H1 (cell line): Measurements from ENCODE around the gene MRPS16. TPM values are rescaled to one million over a fixed set of nuclear protein-coding genes. Genes with fewer than 3 reads are reported as not detected.

Experiments used
- CTCF ChIA-PET: fragments of 300-600 bp; sonication (Branson Sonifier 250); formaldehyde crosslinking; loops from one replicate; lab custom pipeline; 2021; ENCODE audit not compliant: partially characterized antibody; lab: Charles Lee
- POLR2A ChIA-PET: fragments of 300-600 bp; sonication (Branson Sonifier 250); formaldehyde crosslinking; loops from one replicate; lab custom pipeline; 2021; ENCODE audit warnings: inconsistent platforms; ENCODE audit not compliant: partially characterized antibody; lab: Charles Lee
- DNase-seq, 2 experiments: peaks; one replicate each; pipeline versions ENCODE4 v3.0.0 to v3.0.0-alpha.2; 2010 to 2022; ENCODE audit warnings: low spot score in 2 of 2, low read depth in 1 of 2, mixed read lengths in 1 of 2
- FAIRE-seq: peaks from 2 replicates; lab custom pipeline; 2011; peaks lifted over from hg19 to GRCh38; lab: Jason Lieb, UNC
- H2AFZ ChIP-seq: 2 replicates; pipeline ENCODE4 v1.8.1; 2012; ENCODE audit warnings: low read length, inconsistent platforms
- H2AK5ac ChIP-seq: 2 replicates; pipeline ENCODE4 v1.6.1; 2013; ENCODE audit warnings: low read depth, low read length
- H2BK120ac ChIP-seq: replicated peaks from 2 replicates; pipeline ENCODE3; 2013; ENCODE audit warnings: low read depth, low read length, inconsistent platforms
- H2BK12ac ChIP-seq: 2 replicates; pipeline ENCODE4 v1.6.1; 2013; ENCODE audit warnings: low read depth, low read length
- H2BK15ac ChIP-seq: 2 replicates; pipeline ENCODE4 v1.6.1; 2013; ENCODE audit warnings: low read length
- H2BK20ac ChIP-seq: 2 replicates; pipeline ENCODE4 v1.6.1; 2013; ENCODE audit warnings: low read length
- H2BK5ac ChIP-seq: 2 replicates; pipeline ENCODE4 v1.6.1; 2013; ENCODE audit warnings: low read depth, low read length
- H3K14ac ChIP-seq: 2 replicates; pipeline ENCODE4 v1.6.1; 2013; ENCODE audit warnings: inconsistent platforms; ENCODE audit not compliant: insufficient read length
- H3K18ac ChIP-seq: 2 replicates; pipeline ENCODE4 v1.6.1; 2013; ENCODE audit warnings: low read length; ENCODE audit errors: extremely low read depth
- H3K23ac ChIP-seq: 2 replicates; pipeline ENCODE4 v1.6.1; 2013; ENCODE audit warnings: inconsistent platforms; ENCODE audit not compliant: insufficient read length
- H3K23me2 ChIP-seq: 2 replicates; pipeline ENCODE4 v1.6.1; 2013; ENCODE audit warnings: low read depth, low read length
- H3K27ac ChIP-seq: 2 replicates; pipeline ENCODE4 v1.6.1; 2011; ENCODE audit warnings: low read depth, low read length, inconsistent platforms
- H3K27me3 ChIP-seq, 4 experiments: replicated peaks in 1 of 4; 1 replicate in 1 of 4; 2 replicates in 3 of 4; pipeline versions ENCODE4 v1.6.1 to v1.8.1; 2011 to 2013; ENCODE audit warnings: low read length in 3 of 4, mild to moderate bottlenecking in 3 of 4, inconsistent platforms in 2 of 4, mixed read lengths in 2 of 4, moderate library complexity in 1 of 4; ENCODE audit not compliant: control insufficient read depth in 3 of 4, insufficient read depth in 3 of 4; ENCODE audit errors: extremely low read depth in 1 of 4
- H3K36me3 ChIP-seq, 4 experiments: 2 replicates each; pipeline versions ENCODE4 v1.6.1 to v1.8.1; 2011 to 2013; ENCODE audit warnings: mild to moderate bottlenecking in 4 of 4, low read length in 3 of 4, moderate library complexity in 2 of 4, control low read depth in 1 of 4, inconsistent platforms in 1 of 4; ENCODE audit not compliant: insufficient read depth in 4 of 4, control insufficient read depth in 2 of 4
- H3K4ac ChIP-seq: replicated peaks from 2 replicates; pipeline ENCODE3; 2013; ENCODE audit warnings: low read length, low read depth, mixed read lengths, inconsistent platforms; ENCODE audit not compliant: insufficient read length
- H3K4me1 ChIP-seq, 4 experiments: replicated peaks in 1 of 4; 1 replicate in 1 of 4; 2 replicates in 3 of 4; pipeline versions ENCODE4 v1.6.1 to v1.8.1; 2011 to 2013; ENCODE audit warnings: low read length in 3 of 4, inconsistent platforms in 2 of 4, mixed read lengths in 1 of 4; ENCODE audit not compliant: insufficient read depth in 4 of 4, control insufficient read depth in 3 of 4
- H3K4me2 ChIP-seq, 2 experiments: 2 replicates each; pipeline versions ENCODE4 v1.6.1 to v1.8.1; 2011 to 2013; ENCODE audit warnings: low read depth in 2 of 2, low read length in 2 of 2, control low read depth in 1 of 2, inconsistent platforms in 1 of 2, mild to moderate bottlenecking in 1 of 2; ENCODE audit not compliant: insufficient read depth in 1 of 2
- H3K4me3 ChIP-seq, 4 experiments: fragments of 200-600, 300-600 bp in 1 of 4; sonication (generic), shearing (Covaris generic), sonication (Bioruptor Twin) in 1 of 4; 2 replicates each; pipeline versions ENCODE4 v1.5.1 to v1.8.1; 2011 to 2016; ENCODE audit warnings: low read length in 4 of 4, low read depth in 3 of 4, control low read depth in 2 of 4, inconsistent platforms in 2 of 4, mild to moderate bottlenecking in 2 of 4, mixed read lengths in 1 of 4, moderate library complexity in 1 of 4; ENCODE audit not compliant: insufficient read depth in 2 of 4; ENCODE audit errors: extremely low read depth in 1 of 4
- H3K56ac ChIP-seq: replicated peaks from 2 replicates; pipeline ENCODE3; 2013; ENCODE audit warnings: low read depth, mild to moderate bottlenecking, mixed read lengths, low read length, inconsistent platforms; ENCODE audit not compliant: insufficient read length
- H3K79me1 ChIP-seq: 2 replicates; pipeline ENCODE4 v1.6.1; 2013; ENCODE audit warnings: low read depth, low read length, control low read depth
- H3K79me2 ChIP-seq, 2 experiments: 2 replicates each; pipeline versions ENCODE4 v1.6.1 to v1.8.1; 2012 to 2013; ENCODE audit warnings: low read length in 2 of 2, mild to moderate bottlenecking in 2 of 2, inconsistent platforms in 1 of 2; ENCODE audit not compliant: insufficient read depth in 2 of 2, control insufficient read depth in 1 of 2
- H3K9ac ChIP-seq, 4 experiments: replicated peaks in 1 of 4; 1 replicate in 1 of 4; 2 replicates in 3 of 4; pipeline versions ENCODE4 v1.6.1 to v1.8.1; 2011 to 2013; ENCODE audit warnings: low read depth in 3 of 4, low read length in 3 of 4, control low read depth in 2 of 4, mild to moderate bottlenecking in 2 of 4, moderate library complexity in 2 of 4, inconsistent platforms in 1 of 4; ENCODE audit errors: extremely low read depth in 1 of 4
- H3K9me3 ChIP-seq, 2 experiments: 2 replicates each; pipeline versions ENCODE4 v1.6.1 to v1.8.1; 2012 to 2013; ENCODE audit warnings: mild to moderate bottlenecking in 2 of 2, moderate library complexity in 2 of 2, control low read depth in 1 of 2, inconsistent platforms in 1 of 2, low read depth in 1 of 2, low read length in 1 of 2, mixed read lengths in 1 of 2; ENCODE audit not compliant: insufficient read depth in 2 of 2
- H4K20me1 ChIP-seq, 2 experiments: replicated peaks in 1 of 2; 2 replicates each; pipeline versions ENCODE3 to v1.8.1; 2011 to 2013; ENCODE audit warnings: inconsistent platforms in 2 of 2, low read length in 2 of 2, mild to moderate bottlenecking in 1 of 2; ENCODE audit not compliant: insufficient read depth in 2 of 2, control insufficient read depth in 1 of 2
- H4K5ac ChIP-seq: 2 replicates; pipeline ENCODE4 v1.6.1; 2013; ENCODE audit warnings: low read length, low read depth, mixed read lengths, inconsistent platforms; ENCODE audit not compliant: insufficient read length
- H4K8ac ChIP-seq: 2 replicates; pipeline ENCODE4 v1.8.0; 2013; ENCODE audit warnings: mild to moderate bottlenecking, moderate library complexity, low read length, inconsistent platforms; ENCODE audit not compliant: insufficient read depth; ENCODE audit errors: extremely low read depth
- H4K91ac ChIP-seq: replicated peaks from 2 replicates; pipeline ENCODE3; 2013; ENCODE audit warnings: low read length, mixed read lengths, inconsistent platforms; ENCODE audit not compliant: insufficient read length
- CEBPB ChIP-seq: IDR thresholded peaks from 2 replicates; pipeline ENCODE4 v1.6.1; 2012; ENCODE audit warnings: low read depth, low read length
- CHD2 ChIP-seq: IDR thresholded peaks from 2 replicates; pipeline ENCODE4 v1.6.1; 2012; ENCODE audit warnings: low read length, improper control_type of control experiment
- EP300 ChIP-seq, 2 experiments: IDR thresholded peaks; 1 replicate in 1 of 2; 2 replicates in 1 of 2; pipeline ENCODE4 v1.6.1; 2011 to 2012; ENCODE audit warnings: low read depth in 2 of 2, low read length in 2 of 2, mild to moderate bottlenecking in 2 of 2, borderline replicate concordance in 1 of 2, inconsistent platforms in 1 of 2, moderate library complexity in 1 of 2
- GTF2F1 ChIP-seq: IDR thresholded peaks from 2 replicates; pipeline ENCODE4 v1.6.1; 2012; ENCODE audit warnings: low read depth, low read length, improper control_type of control experiment, borderline replicate concordance
- POU5F1 ChIP-seq: IDR thresholded peaks from 2 replicates; pipeline ENCODE4 v1.6.1; 2011; ENCODE audit warnings: low read depth, mild to moderate bottlenecking, low read length, moderate library complexity
- RFX5 ChIP-seq: IDR thresholded peaks from 2 replicates; pipeline ENCODE4 v1.6.1; 2011; ENCODE audit warnings: low read depth, low read length, improper control_type of control experiment, borderline replicate concordance
- SIRT6 ChIP-seq: IDR thresholded peaks from one replicate; pipeline ENCODE4 v1.7.1; 2012; ENCODE audit warnings: low read length, inconsistent platforms
- SUZ12 ChIP-seq: fragments of 200-600 bp; sonication (generic); IDR thresholded peaks from 2 replicates; pipeline ENCODE4 v1.6.1; 2012; ENCODE audit warnings: mild to moderate bottlenecking, inconsistent platforms, low read length, moderate library complexity, mixed read lengths
- WGBS, 2 experiments: shearing (Covaris generic) in 1 of 2; methylation state at CpG; one replicate each; pipeline versions ENCODE4 v1.1.6 to v1.1.7; 2013 to 2015; ENCODE audit warnings: low lambda C conversion rate in 2 of 2, mixed read lengths in 2 of 2, inconsistent platforms in 1 of 2, low coverage in 1 of 2, missing lambda C conversion rate in 1 of 2; ENCODE audit not compliant: insufficient replicate concordance in 2 of 2, insufficient coverage in 1 of 2, insufficient read length in 1 of 2; ENCODE audit errors: extremely low coverage in 1 of 2, missing lambda C conversion rate in 1 of 2; 5-methylcytosine and 5-hydroxymethylcytosine counted together
- polyA plus RNA-seq, 7 experiments: library from polyadenylated mRNA; depleted of rRNA in 3 of 7; stranded (reverse) in 5 of 7; unstranded in 2 of 7; fragments of >200 nt in 5 of 7; fragments of 200-250 nt in 2 of 7; gene quantifications; 1 replicate in 5 of 7; 2 replicates in 1 of 7; 4 replicates in 1 of 7; pipeline versions ENCODE4 v1.2.1 to v1.2.3, GENCODE V29; 2011 to 2013; ENCODE audit warnings: missing spikeins in 2 of 7, mixed read lengths in 2 of 7
- total RNA-seq: library from RNA; stranded (reverse); fragmentation: NEBNext Ultra II Directional; extraction: Animal tissue kit (Norgen Biotek cat#: 25700); gene quantifications from 2 replicates; pipeline ENCODE4 v1.2.1, GENCODE V29; 2021

MRPS16 gene
- total and polyA plus RNA-seq, 2 of the 8 experiments (the other 6 are each of a cell fraction or from before 2014, with no cell fraction given) = 125 to 203 TPM

- ChIA-PET CTCF (no interaction called here), POLR2A (interaction anchor here (1.6 kb wide), 1 partner anchor 19 kb away, joined by 7 read pairs; the partner anchor contains the start of gene DNAJC9)
- H3K14ac ChIP-seq = no peak overlapping the region
- H3K56ac ChIP-seq = no peak overlapping the region
- no peak overlapping the region for H4K91ac ChIP-seq
- no peaks in the 10 kb centered on the region for H3K4me1 ChIP-seq
- H4K20me1 ChIP-seq = peaks cover 2 to 3% of the 10 kb centered on the region in 2 experiments
- no peak overlapping the region for H3K18ac ChIP-seq
- no peaks in the 10 kb centered on the region for H3K9me3 ChIP-seq
- TF ChIP-seq RFX5 (no peak), GTF2F1 (no peak), SIRT6 (no peak), CHD2 (no peak), EP300 (IDR thresholded peaks at IDR 0.05; ENCODE audit: borderline replicate concordance in 1 of 2, low read depth in 2 of 2, low read length in 2 of 2) (no peak), POU5F1 (no peak), SUZ12 (no peak), CEBPB (no peak)
- H2AK5ac ChIP-seq = no peak overlapping the region
- no peaks in the 10 kb centered on the region for H3K79me1 ChIP-seq
- H3K27ac ChIP-seq = no peak overlapping the region
- H2BK20ac ChIP-seq = no peak overlapping the region
- no peak overlapping the region for H2AFZ ChIP-seq
- no peak overlapping the region for H3K4me2 ChIP-seq
- no peak overlapping the region for H2BK5ac ChIP-seq
- WGBS, 2 experiments = 89% methylated on average over 2 of the region's 3 CpGs; no CpG with 5 or more reads in 1 of the 2 experiments
- H4K5ac ChIP-seq = no peak overlapping the region
- no peaks in the 10 kb centered on the region for H3K27me3 ChIP-seq
- no peak overlapping the region for H4K8ac ChIP-seq
- H3K36me3 ChIP-seq = 0 out of 8 replicates have a peak, but pooled peaks cover 0 to 7% (median 0%) of the 10 kb centered on the region in 4 experiments
- no peak overlapping the region for H3K23ac ChIP-seq
- DNase-seq = no peak
- H3K79me2 ChIP-seq = no peaks in the 10 kb centered on the region
- H2BK12ac ChIP-seq = no peak overlapping the region
- no peaks in the 10 kb centered on the region for H3K23me2 ChIP-seq
- H3K9ac ChIP-seq = no peak overlapping the region
- no peak overlapping the region for H2BK15ac ChIP-seq
- no peak for FAIRE-seq
- no peak overlapping the region for H2BK120ac ChIP-seq
- no peak overlapping the region for H3K4me3 ChIP-seq
- no peak overlapping the region for H3K4ac ChIP-seq
These were observed 24.2 kb downstream of the MRPS16 start for GRCh38 chr10:73228247-73228646.
